B cell (primary cell): Measurements from ENCODE around the gene FBXO8. TPM values are rescaled to one million over a fixed set of nuclear protein-coding genes. Genes with fewer than 3 reads are reported as not detected.

ENCODE experiments used
- ATAC-seq: fragments of 200-7000 bp; cut with Tn5 transposase; one replicate; pipeline ENCODE4 v1.10.0; 2021; ENCODE audit warnings: low read depth, mild to moderate bottlenecking, moderate number of reproducible peaks, moderate library complexity
- CTCF ChIA-PET: fragments of 350-600 bp; sonication (Branson Sonifier 250); formaldehyde crosslinking; loops from one replicate; lab custom pipeline; 2021; ENCODE audit warnings: antibody characterized with exemption, inconsistent platforms; lab: Charles Lee
- POLR2A ChIA-PET: fragments of 350-600 bp; sonication (Branson Sonifier 250); formaldehyde crosslinking; loops from one replicate; lab custom pipeline; 2021; ENCODE audit warnings: antibody characterized with exemption; lab: Charles Lee
- DNase-seq: peaks from one replicate; pipeline ENCODE4 v3.0.0; 2013
- H2AFZ ChIP-seq: 2 replicates; pipeline ENCODE4 v1.6.1; 2012; ENCODE audit warnings: mild to moderate bottlenecking, low read depth, low read length; ENCODE audit not compliant: insufficient read depth, poor library complexity, severe bottlenecking
- H3K27ac ChIP-seq, 2 donors: 1 replicate in 1 of 2; 2 replicates in 1 of 2; pipeline ENCODE4 v1.5.1; 2012 to 2013; ENCODE audit warnings: low read length in 2 of 2, mild to moderate bottlenecking in 2 of 2, moderate library complexity in 1 of 2
- H3K27me3 ChIP-seq, 4 experiments: fragments of 200-600 bp in 1 of 4; sonication (generic) in 1 of 4; replicated peaks in 1 of 4; 1 replicate in 2 of 4; 2 replicates in 2 of 4; pipeline versions ENCODE4 v1.6.1 to v1.7.0; 2013 to 2016; ENCODE audit warnings: low read length in 3 of 4, mild to moderate bottlenecking in 2 of 4, mixed read lengths in 1 of 4, moderate library complexity in 1 of 4; ENCODE audit not compliant: insufficient read depth in 4 of 4, control insufficient read depth in 3 of 4; ENCODE audit errors: control extremely low read depth in 1 of 4
- H3K36me3 ChIP-seq, 2 experiments: replicated peaks in 1 of 2; 1 replicate in 1 of 2; 2 replicates in 1 of 2; pipeline versions ENCODE4 v1.6.1 to v1.7.1; 2013; ENCODE audit warnings: low read length in 1 of 2; ENCODE audit not compliant: insufficient read depth in 2 of 2, control insufficient read depth in 1 of 2; ENCODE audit errors: control extremely low read depth in 1 of 2, extremely low read depth in 1 of 2
- H3K4me1 ChIP-seq, 2 donors: fragments of 200-600 bp in 1 of 2; sonication (generic) in 1 of 2; 1 replicate in 1 of 2; 2 replicates in 1 of 2; pipeline versions ENCODE4 v1.5.1 to v1.6.1; 2013 to 2017; ENCODE audit warnings: low read length in 2 of 2; ENCODE audit not compliant: control insufficient read depth in 2 of 2, insufficient read depth in 2 of 2
- H3K4me2 ChIP-seq: replicated peaks from 2 replicates; pipeline ENCODE3; 2012; ENCODE audit warnings: mild to moderate bottlenecking, low read depth, low read length; ENCODE audit not compliant: poor library complexity, severe bottlenecking
- H3K4me3 ChIP-seq, 5 experiments: fragments of 200-600 bp in 1 of 5; sonication (generic) in 1 of 5; 1 replicate in 3 of 5; 2 replicates in 2 of 5; pipeline versions ENCODE4 v1.5.1 to v1.7.0; 2011 to 2016; ENCODE audit warnings: low read length in 4 of 5, mild to moderate bottlenecking in 4 of 5, low read depth in 2 of 5, control low read depth in 1 of 5, moderate library complexity in 1 of 5; ENCODE audit not compliant: insufficient read depth in 1 of 5; ENCODE audit errors: control extremely low read depth in 1 of 5, extremely low read depth in 1 of 5
- H3K79me2 ChIP-seq: fragments of 200-600 bp; sonication (generic); one replicate; pipeline ENCODE4 v1.6.0; 2016; ENCODE audit warnings: low read length; ENCODE audit not compliant: control insufficient read depth, insufficient read depth
- H3K9ac ChIP-seq: fragments of 200-600 bp; sonication (generic); 2 replicates; pipeline ENCODE4 v1.6.1; 2017; ENCODE audit warnings: mild to moderate bottlenecking, low read length, moderate library complexity
- H3K9me3 ChIP-seq, 3 donors: one replicate each; pipeline versions ENCODE4 v1.6.1 to v1.7.1; 2013; ENCODE audit warnings: low read length in 2 of 3; ENCODE audit not compliant: control insufficient read depth in 2 of 3, insufficient read depth in 1 of 3; ENCODE audit errors: control extremely low read depth in 1 of 3
- H4K20me1 ChIP-seq: 2 replicates; pipeline ENCODE4 v1.6.0; 2012; ENCODE audit warnings: mild to moderate bottlenecking, low read length; ENCODE audit not compliant: insufficient read depth, control insufficient read depth, poor library complexity, severe bottlenecking
- H3K27ac Mint-ChIP-seq: one replicate; pipeline ENCODE4 v1.8.0; 2021; ENCODE audit warnings: mixed read lengths
- H3K27me3 Mint-ChIP-seq: one replicate; pipeline ENCODE4 v1.8.0; 2021; ENCODE audit warnings: mixed read lengths
- H3K4me1 Mint-ChIP-seq: one replicate; pipeline ENCODE4 v1.8.0; 2021; ENCODE audit warnings: mixed read lengths
- H3K4me3 Mint-ChIP-seq: one replicate; pipeline ENCODE4 v1.8.0; 2021; ENCODE audit warnings: mixed read lengths
- H3K9me3 Mint-ChIP-seq: one replicate; pipeline ENCODE4 v1.8.0; 2022; ENCODE audit warnings: mixed read lengths; ENCODE audit not compliant: insufficient read depth
- EZH2 ChIP-seq: IDR thresholded peaks from 2 replicates; pipeline ENCODE4 v1.6.1; 2012; ENCODE audit warnings: borderline replicate concordance, low read depth, mild to moderate bottlenecking, moderate library complexity, low read length; ENCODE audit not compliant: insufficient read depth, poor library complexity, severe bottlenecking
- WGBS: methylation state at CpG from one replicate; pipeline ENCODE4 v1.1.5; 2013; ENCODE audit warnings: missing lambda C conversion rate; ENCODE audit not compliant: insufficient coverage; 5-methylcytosine and 5-hydroxymethylcytosine counted together
- intact Hi-C: fragments of 100-400 bp; cut with micrococcal nuclease; formaldehyde crosslinking; loops from one replicate; pipeline ENCODE4 v1.10.0; 2022
- polyA plus RNA-seq: library from polyadenylated mRNA; depleted of rRNA; stranded (reverse); fragments of >200 nt; gene quantifications from 2 replicates; pipeline ENCODE4 v1.2.3, GENCODE V29; 2012
- total RNA-seq, 2 donors: library from RNA; stranded (reverse); fragments of 120-200 nt in 1 of 2; gene quantifications; 1 replicate in 1 of 2; 2 replicates in 1 of 2; pipeline versions ENCODE4 v1.2.3 to v1.2.4, GENCODE V29; 2013 to 2022
- TF ChIP-seq, protein P1 (sequence below): fragments of 200-600 bp; IDR thresholded peaks from one replicate; pipeline ENCODE4 v1.8.0; 2022; ENCODE audit warnings: antibody characterized with exemption, mild to moderate bottlenecking

The FBXO8 gene
- total and polyA plus RNA-seq, 2 donors (not counting 1 experiment from before 2014, with no cell fraction given) = 11.6 to 22.4 TPM

DNA sequence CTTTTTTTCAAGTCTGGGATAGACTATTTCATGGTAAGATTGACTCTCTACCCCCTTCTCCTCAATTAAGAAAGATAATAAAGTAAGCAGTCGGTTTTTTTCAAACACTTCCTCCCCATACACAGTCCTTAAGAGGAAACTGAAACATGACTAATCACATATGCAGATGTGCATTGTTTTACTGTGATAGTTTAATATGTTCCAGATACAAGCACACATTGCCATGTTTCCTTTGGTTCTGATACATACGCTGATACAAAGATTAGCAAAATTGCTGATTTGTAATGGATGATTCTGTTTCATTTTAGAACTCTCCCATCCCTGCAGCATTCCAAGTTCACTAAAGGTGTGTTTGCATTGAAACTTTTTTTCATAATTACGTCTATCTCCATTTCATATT is 76.1 kb downstream of the FBXO8 start:
- Histone ChIP-seq H3K9ac (no peak overlapping the region), H3K27me3 (peaks cover under 1 to 47% (median 17%) of the 10 kb centered on the region in 4 experiments), H3K4me3 (no peak overlapping the region), H3K4me1 (peaks cover 8 to 12% of the 10 kb centered on the region in 2 donors), H3K79me2 (no peaks in the 10 kb centered on the region), H3K27ac (no peak overlapping the region), H2AFZ (no peak overlapping the region), H4K20me1 (no peaks in the 10 kb centered on the region), H3K4me2 (no peak overlapping the region), H3K36me3 (no peaks in the 10 kb centered on the region), H3K9me3 (peaks cover 0 to 3% (median 0%) of the 10 kb centered on the region in 3 donors)
- no peak overlapping the region for H3K27ac Mint-ChIP-seq
- no peaks in the 10 kb centered on the region for H3K9me3 Mint-ChIP-seq
- peaks cover 10% of the 10 kb centered on the region for H3K4me1 Mint-ChIP-seq
- ATAC-seq (no peak), DNase-seq (no peak)
- POLR2A ChIA-PET = no interaction called here
- peaks cover 48% of the 10 kb centered on the region for H3K27me3 Mint-ChIP-seq
- no peak overlapping the region for H3K4me3 Mint-ChIP-seq
- TF ChIP-seq EZH2 = no peak
- TF ChIP-seq, protein P1, sequence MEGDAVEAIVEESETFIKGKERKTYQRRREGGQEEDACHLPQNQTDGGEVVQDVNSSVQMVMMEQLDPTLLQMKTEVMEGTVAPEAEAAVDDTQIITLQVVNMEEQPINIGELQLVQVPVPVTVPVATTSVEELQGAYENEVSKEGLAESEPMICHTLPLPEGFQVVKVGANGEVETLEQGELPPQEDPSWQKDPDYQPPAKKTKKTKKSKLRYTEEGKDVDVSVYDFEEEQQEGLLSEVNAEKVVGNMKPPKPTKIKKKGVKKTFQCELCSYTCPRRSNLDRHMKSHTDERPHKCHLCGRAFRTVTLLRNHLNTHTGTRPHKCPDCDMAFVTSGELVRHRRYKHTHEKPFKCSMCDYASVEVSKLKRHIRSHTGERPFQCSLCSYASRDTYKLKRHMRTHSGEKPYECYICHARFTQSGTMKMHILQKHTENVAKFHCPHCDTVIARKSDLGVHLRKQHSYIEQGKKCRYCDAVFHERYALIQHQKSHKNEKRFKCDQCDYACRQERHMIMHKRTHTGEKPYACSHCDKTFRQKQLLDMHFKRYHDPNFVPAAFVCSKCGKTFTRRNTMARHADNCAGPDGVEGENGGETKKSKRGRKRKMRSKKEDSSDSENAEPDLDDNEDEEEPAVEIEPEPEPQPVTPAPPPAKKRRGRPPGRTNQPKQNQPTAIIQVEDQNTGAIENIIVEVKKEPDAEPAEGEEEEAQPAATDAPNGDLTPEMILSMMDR = no peak
- CTCF ChIA-PET = no interaction called here
- intact Hi-C loops = no loop called here
- WGBS = no CpG with 5 or more reads among the region's 3 CpGs

DNA sequence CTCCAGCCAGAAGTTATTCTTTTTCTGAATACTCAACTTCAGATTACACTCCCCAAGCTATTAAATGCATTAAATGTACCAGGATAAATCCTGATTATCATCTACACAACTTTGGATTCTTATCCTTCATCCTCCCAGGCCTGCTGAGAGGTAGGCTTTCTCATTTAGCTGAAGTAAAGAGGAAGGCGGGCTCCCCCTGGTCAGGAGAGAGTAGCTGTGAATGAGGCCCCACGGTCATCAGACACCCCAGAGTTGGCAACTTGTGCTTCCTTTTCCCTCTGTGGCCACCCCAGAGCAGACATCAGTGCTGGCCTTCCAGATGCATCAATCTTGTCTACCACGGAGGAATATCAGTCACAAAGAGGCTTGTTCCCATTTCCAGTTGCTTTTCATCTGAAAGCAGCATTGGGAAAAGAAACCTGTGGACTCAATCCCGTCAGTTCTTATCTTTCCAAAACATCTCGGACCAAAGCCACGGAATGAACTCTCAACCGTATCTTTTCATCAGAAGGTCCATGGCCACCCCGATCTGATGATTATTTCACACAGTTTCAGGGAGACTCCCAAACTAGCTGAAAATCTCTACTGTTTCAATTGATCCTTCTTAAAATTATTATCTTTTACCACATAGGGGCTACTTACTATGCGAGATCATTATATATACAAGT is 79.2 kb downstream of the FBXO8 start:
- Mint-ChIP-seq H3K9me3 (no peaks in the 10 kb centered on the region), H3K27me3 (peaks cover 21% of the 10 kb centered on the region), H3K4me3 (no peak overlapping the region), H3K27ac (no peak overlapping the region), H3K4me1 (no peaks in the 10 kb centered on the region)
- ChIA-PET POLR2A (no interaction called here), CTCF (no interaction called here)
- Histone ChIP-seq H3K79me2 (no peaks in the 10 kb centered on the region), H3K9ac (no peak overlapping the region), H3K4me2 (no peak overlapping the region), H3K9me3 (no peaks in the 10 kb centered on the region), H3K4me3 (no peak overlapping the region), H3K27me3 (peaks cover 0 to 19% (median 3%) of the 10 kb centered on the region in 4 experiments), H3K27ac (no peak overlapping the region), H2AFZ (no peak overlapping the region), H3K36me3 (no peaks in the 10 kb centered on the region), H4K20me1 (no peaks in the 10 kb centered on the region), H3K4me1 (no peaks in the 10 kb centered on the region)
- WGBS = 79% methylated on average over 8 of the region's 9 CpGs
- TF ChIP-seq EZH2 = no peak
- ATAC-seq (no peak), DNase-seq (no peak)
- intact Hi-C loops = no loop called here
